Measurements from ENCODE around the gene LYRM2. TPM values are rescaled to one million over a fixed set of nuclear protein-coding genes. Genes with fewer than 3 reads are reported as not detected.

LYRM2 gene
- total and polyA plus RNA-seq, 2 of the 8 experiments (the other 6 are each of a cell fraction or from before 2014, with no cell fraction given): 7.3 to 25.7 TPM

DNA sequence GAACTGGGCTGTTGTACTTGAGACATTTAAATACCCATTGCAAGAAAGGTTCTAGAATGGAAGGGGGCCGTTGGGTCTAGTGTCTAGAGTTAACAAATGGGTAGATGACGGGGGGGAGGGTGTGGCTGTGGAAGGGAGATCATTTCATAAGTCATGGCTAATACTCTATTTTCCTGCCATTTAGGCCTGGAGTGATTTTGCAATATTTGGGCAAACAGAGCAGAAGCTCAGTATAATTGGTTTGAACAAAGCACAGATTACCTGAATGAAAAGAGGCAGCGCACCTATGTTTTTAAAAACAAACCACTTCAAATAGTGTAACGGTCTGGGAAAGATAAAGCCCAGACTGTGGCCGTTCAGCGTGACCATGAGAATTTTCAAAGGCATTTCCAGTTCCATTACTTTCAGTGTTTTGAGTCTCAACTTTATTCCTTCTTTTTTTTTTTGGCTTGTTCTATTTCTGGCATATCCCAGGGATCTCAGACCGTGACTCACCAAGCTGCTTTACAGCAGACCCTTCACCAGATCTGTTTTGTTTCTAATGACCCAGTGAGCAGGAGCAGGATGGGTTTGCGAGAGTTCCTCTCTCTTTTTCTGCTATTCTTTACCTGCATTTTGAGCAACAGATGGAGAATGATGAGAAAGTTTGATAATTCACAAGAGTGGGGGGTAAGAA, 73.7 kb downstream of the LYRM2 start:
- no peak overlapping the region for H3K23ac ChIP-seq (ENCODE audit: insufficient read length)
- H3K23me2 ChIP-seq (ENCODE audit: low read depth, low read length): no peaks in the 10 kb centered on the region
- H3K4me2 ChIP-seq (ENCODE audit: insufficient read depth in 1 of 2, low read depth in 2 of 2, low read length in 2 of 2): no peak overlapping the region
- H4K5ac ChIP-seq (ENCODE audit: insufficient read length, low read depth, low read length): no peak overlapping the region
- POLR2A ChIA-PET (ENCODE audit: partially characterized antibody): interaction anchor here (0.7 kb wide), 1 partner anchor 24 kb away, joined by 5 read pairs; no protein-coding TSS in a partner anchor
- DNase-seq (ENCODE audit: low read depth in 1 of 2, low spot score in 2 of 2) (no peak), FAIRE-seq (no peak)
- no peak overlapping the region for H2BK20ac ChIP-seq (ENCODE audit: low read length)
- H3K79me1 ChIP-seq (ENCODE audit: low read depth, low read length): no peaks in the 10 kb centered on the region
- H2BK120ac ChIP-seq (replicated peaks; ENCODE audit: low read depth, low read length): no peak overlapping the region
- H2AK5ac ChIP-seq (ENCODE audit: low read depth, low read length): no peak overlapping the region
- H3K27me3 ChIP-seq (replicated peaks in 1 of 4; ENCODE audit: control insufficient read depth in 3 of 4, extremely low read depth in 1 of 4, insufficient read depth in 3 of 4, low read length in 3 of 4): no peaks in the 10 kb centered on the region
- no peak overlapping the region for H4K91ac ChIP-seq (replicated peaks; ENCODE audit: insufficient read length, low read length)
- H2BK12ac ChIP-seq (ENCODE audit: low read depth, low read length): no peak overlapping the region
- no peak overlapping the region for H3K18ac ChIP-seq (ENCODE audit: extremely low read depth, low read length)
- H3K9ac ChIP-seq (replicated peaks in 1 of 4; ENCODE audit: extremely low read depth in 1 of 4, low read depth in 3 of 4, low read length in 3 of 4): no peak overlapping the region
- no peak overlapping the region for H3K56ac ChIP-seq (replicated peaks; ENCODE audit: insufficient read length, low read depth, low read length)
- H2BK5ac ChIP-seq (ENCODE audit: low read depth, low read length): no peak overlapping the region
- peaks cover 0 to 12% (median 4%) of the 10 kb centered on the region in 4 experiments; a peak in 3 of 7 replicates for H3K4me1 ChIP-seq (replicated peaks in 1 of 4; ENCODE audit: control insufficient read depth in 3 of 4, insufficient read depth in 4 of 4, low read length in 3 of 4)
- H3K9me3 ChIP-seq (ENCODE audit: insufficient read depth in 2 of 2, low read depth in 1 of 2, low read length in 1 of 2): no peaks in the 10 kb centered on the region
- H3K4me3 ChIP-seq (ENCODE audit: extremely low read depth in 1 of 4, insufficient read depth in 2 of 4, low read depth in 3 of 4, low read length in 4 of 4): no peak overlapping the region
- no peak overlapping the region for H2AFZ ChIP-seq (ENCODE audit: low read length)
- H3K4ac ChIP-seq (replicated peaks; ENCODE audit: insufficient read length, low read depth, low read length): no peak overlapping the region
- H3K79me2 ChIP-seq (ENCODE audit: control insufficient read depth in 1 of 2, insufficient read depth in 2 of 2, low read length in 2 of 2): no peaks in the 10 kb centered on the region
- H2BK15ac ChIP-seq (ENCODE audit: low read length): no peak overlapping the region
- 92% methylated on average over 8 of the region's 8 CpGs; no CpG with 5 or more reads in 1 of the 2 experiments for WGBS, 2 experiments (ENCODE audit: extremely low coverage in 1 of 2, insufficient coverage in 1 of 2, insufficient read length in 1 of 2, insufficient replicate concordance in 2 of 2, low coverage in 1 of 2, low lambda C conversion rate in 2 of 2, missing lambda C conversion rate in 1 of 2)
- no peaks in the 10 kb centered on the region for H4K20me1 ChIP-seq (replicated peaks in 1 of 2; ENCODE audit: control insufficient read depth in 1 of 2, insufficient read depth in 2 of 2, low read length in 2 of 2)
- H4K8ac ChIP-seq (ENCODE audit: extremely low read depth, insufficient read depth, low read length): no peak overlapping the region
- H3K14ac ChIP-seq (ENCODE audit: insufficient read length): no peak overlapping the region
- H3K27ac ChIP-seq (ENCODE audit: low read depth, low read length): no peak overlapping the region
- H3K36me3 ChIP-seq (ENCODE audit: control insufficient read depth in 2 of 4, insufficient read depth in 4 of 4, low read length in 3 of 4): no peaks in the 10 kb centered on the region
- CTCF ChIA-PET (ENCODE audit: partially characterized antibody): interaction anchor here (1.0 kb wide), 1 partner anchor 20 kb away, joined by 3 read pairs; no protein-coding TSS in a partner anchor
- TF ChIP-seq GTF2F1 (IDR thresholded peaks at IDR 0.05; ENCODE audit: borderline replicate concordance, low read depth, low read length): no peak
- no peak for TF ChIP-seq GABPA (IDR thresholded peaks at IDR 0.05; ENCODE audit: borderline replicate concordance, insufficient read depth, low read length)
- no peak for TF ChIP-seq MAFK (IDR thresholded peaks at IDR 0.05; ENCODE audit: low read depth, low read length)
- TF ChIP-seq CREB1 (IDR thresholded peaks at IDR 0.05): no peak
- TF ChIP-seq, protein P1, sequence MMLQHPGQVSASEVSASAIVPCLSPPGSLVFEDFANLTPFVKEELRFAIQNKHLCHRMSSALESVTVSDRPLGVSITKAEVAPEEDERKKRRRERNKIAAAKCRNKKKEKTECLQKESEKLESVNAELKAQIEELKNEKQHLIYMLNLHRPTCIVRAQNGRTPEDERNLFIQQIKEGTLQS (IDR thresholded peaks at IDR 0.05; ENCODE audit: insufficient read depth, low read depth, low read length): no peak
- no peak for TF ChIP-seq KDM4A (IDR thresholded peaks at IDR 0.05; ENCODE audit: low read depth, low read length, severe bottlenecking)
- no peak for TF ChIP-seq RFX5 (IDR thresholded peaks at IDR 0.05; ENCODE audit: borderline replicate concordance, low read depth, low read length)
- no peak for TF ChIP-seq HDAC6 (IDR thresholded peaks at IDR 0.05; ENCODE audit: low read depth, low read length)
- TF ChIP-seq NRF1 (IDR thresholded peaks at IDR 0.05; ENCODE audit: low read depth, low read length): no peak
- no peak for TF ChIP-seq CBX5 (IDR thresholded peaks at IDR 0.05; ENCODE audit: low read depth, low read length)
- no peak for TF ChIP-seq SP4 (IDR thresholded peaks at IDR 0.05; ENCODE audit: low read length)
- no peak for TF ChIP-seq POLR2A (IDR thresholded peaks at IDR 0.05; ENCODE audit: control extremely low read depth in 1 of 2, low read depth in 2 of 2, low read length in 2 of 2)
- no peak for TF ChIP-seq TCF12 (IDR thresholded peaks at IDR 0.05; ENCODE audit: low read depth, low read length)
- TF ChIP-seq SP1 (IDR thresholded peaks at IDR 0.05; ENCODE audit: low read depth, low read length): no peak
